ENCODE data around the gene CCDC92.

CCDC92 gene

GRCh38 chr12:123886931-123887582 is 85.6 kb downstream of the CCDC92 start:
- H3K4me3 ChIP-seq (ENCODE audit: low read length) = no peak overlapping the region
- no peak for TF ChIP-seq ZNF274 (IDR thresholded peaks at IDR 0.05; ENCODE audit: low read depth, low read length)

GRCh38 chr12:123886258-123886657 is 86.4 kb downstream of the CCDC92 start:
- H3K4me3 ChIP-seq (ENCODE audit: low read length) = no peak overlapping the region
- no peak for TF ChIP-seq ZNF274 (IDR thresholded peaks at IDR 0.05; ENCODE audit: low read depth, low read length)
